GM12892 (cell line): ENCODE data around the gene HID1.
"Not testable (repeated sequence)": the region's sequence is repeated elsewhere in the genome, so short reads cannot be mapped to it uniquely, and the experiment has no call there.

Source experiments
- DNase-seq: peaks from one replicate; pipeline ENCODE4 v3.0.0; 2011; ENCODE audit not compliant: insufficient read length
- FAIRE-seq: peaks from 2 replicates; lab custom pipeline; 2011; peaks lifted over from hg19 to GRCh38; lab: Jason Lieb, UNC
- POLR2A ChIP-seq: IDR thresholded peaks from 2 replicates; pipeline ENCODE4 v1.6.1; 2011; ENCODE audit warnings: low read depth, low read length, control low read depth
- POLR2AphosphoS5 ChIP-seq: IDR thresholded peaks from 2 replicates; pipeline ENCODE4 v1.6.1; 2011; ENCODE audit warnings: low read depth, low read length, control low read depth
- TAF1 ChIP-seq: IDR thresholded peaks from 2 replicates; pipeline ENCODE4 v1.6.1; 2011; ENCODE audit warnings: low read depth, mild to moderate bottlenecking, control low read depth, low read length, borderline replicate concordance

The HID1 gene

DNA sequence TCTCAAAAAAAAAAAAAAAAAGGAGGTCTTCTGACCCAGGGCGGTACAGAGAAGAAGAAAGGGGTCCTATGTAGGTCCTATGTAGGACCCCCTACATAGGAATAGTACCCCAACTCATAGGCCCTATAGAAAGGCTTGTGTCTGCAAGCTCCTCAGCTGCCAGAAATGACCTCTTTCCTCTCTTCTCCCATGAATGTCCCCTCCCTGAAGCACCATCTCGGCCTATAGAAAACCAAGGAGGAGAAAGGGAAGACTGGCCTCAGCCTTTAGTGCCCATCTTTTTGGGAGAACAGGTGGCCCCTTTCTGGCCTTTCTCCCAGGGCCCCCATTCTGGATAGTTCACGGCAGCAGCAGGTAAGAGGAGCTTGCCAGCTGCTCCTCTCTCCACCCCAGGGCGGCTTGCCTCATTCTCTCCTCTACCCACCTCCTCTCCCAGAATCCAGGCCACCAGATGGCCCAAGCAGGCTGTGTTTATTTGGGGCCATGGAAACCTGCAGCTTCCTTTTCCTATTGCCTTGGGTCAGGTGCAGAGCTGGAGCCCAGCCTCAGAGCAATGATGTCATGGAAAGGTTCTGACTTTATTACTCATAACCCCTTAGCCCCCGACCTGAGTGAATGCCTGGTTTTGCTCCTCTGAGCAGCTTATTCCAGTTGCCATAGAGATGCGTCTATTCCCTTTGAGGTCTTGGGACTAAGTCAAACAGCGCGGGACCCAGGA, 38.3 kb upstream of the HID1 start:
- TF ChIP-seq TAF1 = no peak
- TF ChIP-seq POLR2AphosphoS5 = no peak
- no peak for TF ChIP-seq POLR2A
- DNase-seq (no peak), FAIRE-seq (no peak)

DNA sequence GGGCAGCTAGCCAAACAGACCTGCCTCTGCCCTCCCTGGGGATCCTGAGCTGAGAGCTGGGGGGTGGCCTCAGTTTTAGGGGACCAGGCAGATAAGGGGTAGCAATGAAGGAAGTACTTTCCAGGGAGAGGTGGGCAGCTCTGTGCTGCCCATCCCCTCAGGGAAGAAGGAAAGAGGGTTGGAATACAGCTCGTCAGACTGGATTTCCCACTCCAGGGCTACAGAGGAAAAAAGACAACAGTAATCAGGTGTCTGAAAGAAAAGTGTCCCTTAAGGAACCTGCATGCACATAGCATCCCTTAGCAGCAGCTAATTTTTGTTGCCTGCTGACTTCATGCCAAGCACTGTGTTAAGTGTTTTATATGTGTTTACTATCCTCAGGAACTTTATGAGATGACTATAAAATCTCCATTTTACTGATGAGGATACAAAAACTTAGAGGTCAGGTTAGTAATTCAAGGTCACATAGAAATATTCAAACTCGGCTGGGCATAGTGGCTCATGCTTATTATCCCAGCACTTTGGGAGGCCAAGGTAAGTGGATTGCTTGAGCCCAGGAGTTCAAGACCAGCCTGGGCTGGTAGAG, 36.7 kb upstream of the HID1 start:
- FAIRE-seq = no peak
- TF ChIP-seq TAF1 (no peak), POLR2AphosphoS5 (no peak), POLR2A (no peak)
- no peak for DNase-seq

- FAIRE-seq (no peak), DNase-seq (no peak)
- TF ChIP-seq POLR2A = no peak
- TF ChIP-seq POLR2AphosphoS5 = no peak
- TF ChIP-seq TAF1 = no peak
These were observed 35.8 kb upstream of the HID1 start for GRCh38 chr17:75008373-75008772.

GRCh38 chr17:75006653-75007052, 34.1 kb upstream of the HID1 start:
- TF ChIP-seq POLR2A (no peak), TAF1 (no peak), POLR2AphosphoS5 (no peak)

DNA sequence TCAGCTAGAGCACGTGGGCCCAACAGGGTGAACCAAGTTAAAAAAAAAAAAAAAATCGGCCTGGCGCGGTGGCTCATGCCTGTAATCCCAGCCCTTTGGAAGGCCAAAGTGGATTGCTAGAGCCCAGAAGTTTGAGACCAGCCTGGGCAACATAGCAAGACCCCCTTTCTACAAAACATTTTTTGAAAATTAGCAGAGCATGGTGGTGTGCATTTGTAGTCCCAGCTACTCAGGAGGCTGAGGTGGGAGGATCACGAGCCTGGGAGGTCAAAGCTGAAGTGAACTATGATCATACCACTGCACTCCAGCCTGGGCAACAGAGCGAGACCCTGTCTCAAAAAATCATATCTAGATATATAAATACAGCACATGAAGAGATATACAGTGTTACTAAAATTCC, 33.5 kb upstream of the HID1 start:
- not testable (repeated sequence) for FAIRE-seq, DNase-seq

More at GRCh38 chr17:75006653-75007052, 34.1 kb upstream of the HID1 start:
- no peak for DNase-seq
- FAIRE-seq = no peak

GRCh38 chr17:75005291-75005690, 32.7 kb upstream of the HID1 start:
- TF ChIP-seq POLR2A = no peak
- FAIRE-seq = no peak
- no peak for DNase-seq

- no peak for DNase-seq
- TF ChIP-seq POLR2AphosphoS5 (no peak), POLR2A (no peak), TAF1 (no peak)
- FAIRE-seq = no peak
These were observed 31.8 kb upstream of the HID1 start for GRCh38 chr17:75004371-75004770.

DNA sequence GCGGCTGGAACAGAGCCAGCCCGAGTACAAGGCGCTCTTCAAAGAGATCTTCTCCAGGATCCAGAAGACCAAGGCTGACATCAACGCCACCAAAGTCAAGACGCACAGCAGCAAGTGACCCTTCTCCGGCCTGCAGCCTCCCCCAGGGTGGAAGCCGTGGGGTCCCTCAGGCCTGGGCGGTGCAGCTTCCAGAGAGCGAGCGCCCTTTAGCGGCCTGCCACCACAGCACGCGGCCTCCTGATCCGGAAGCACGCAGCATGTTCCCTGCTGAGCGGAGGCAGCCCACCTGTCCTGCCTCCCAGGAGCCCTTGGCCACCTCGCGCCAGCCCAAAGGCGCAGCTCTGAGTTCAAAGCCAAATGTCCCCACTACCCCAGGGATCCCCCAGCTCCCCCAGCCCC, 31.4 kb upstream of the HID1 start:
- no peak for DNase-seq
- no peak for FAIRE-seq
- TF ChIP-seq POLR2A = no peak
- no peak for TF ChIP-seq POLR2AphosphoS5
- TF ChIP-seq TAF1 = no peak

- no peak for FAIRE-seq
- no peak for DNase-seq
These were observed 30.8 kb upstream of the HID1 start for GRCh38 chr17:75003070-75003956.

GRCh38 chr17:75001915-75002843, 29.6 kb upstream of the HID1 start:
- no peak for FAIRE-seq
- TF ChIP-seq POLR2A (no peak), TAF1 (no peak), POLR2AphosphoS5 (no peak)
- DNase-seq = no peak

More at GRCh38 chr17:75003070-75003956, 30.8 kb upstream of the HID1 start:
- TF ChIP-seq POLR2A (no peak), TAF1 (no peak), POLR2AphosphoS5 (no peak)

GRCh38 chr17:74999523-74999922, 27.0 kb upstream of the HID1 start:
- no peak for DNase-seq
- FAIRE-seq = no peak
- TF ChIP-seq POLR2A (no peak), TAF1 (no peak), POLR2AphosphoS5 (no peak)
